SK-N-SH (cell line): ENCODE data around the gene CFAP92. TPM values are rescaled to one million over a fixed set of nuclear protein-coding genes. Genes with fewer than 3 reads are reported as not detected.

Experiments
- CTCF ChIA-PET: fragments of 300-600, 350-600 bp; formaldehyde crosslinking; extraction: SDS; loops from one replicate; lab custom pipeline; 2021; lab: Yijun Ruan, JAX
- POLR2A ChIA-PET: fragments of 350-600 bp; sonication (Branson Sonifier 250); formaldehyde crosslinking; extraction: SDS; loops from one replicate; lab custom pipeline; 2020; ENCODE audit warnings: antibody characterized with exemption, inconsistent platforms; lab: Yijun Ruan, JAX
- DNase-seq: peaks from one replicate; pipeline ENCODE4 v3.0.0; 2012
- H2AFZ ChIP-seq: fragments of 200-600 bp; sonication (generic); 2 replicates; pipeline ENCODE4 v1.8.1; 2016; ENCODE audit warnings: antibody characterized with exemption, mild to moderate bottlenecking, low read depth
- H3F3A ChIP-seq: fragments of 200-600 bp; sonication (generic); replicated peaks from 2 replicates; pipeline ENCODE3; 2016; ENCODE audit warnings: antibody characterized with exemption, mild to moderate bottlenecking; ENCODE audit not compliant: insufficient read depth
- H3K27ac ChIP-seq, 2 experiments: fragments of 200-500 bp in 1 of 2; fragments of 200-600 bp in 1 of 2; sonication (Bioruptor generic) in 1 of 2; sonication (generic), shearing (Covaris generic) in 1 of 2; 2 replicates each; pipeline versions ENCODE4 v1.5.1 to v1.6.1; 2014 to 2016; ENCODE audit warnings: low read depth in 2 of 2, inconsistent platforms in 1 of 2, low read length in 1 of 2, mild to moderate bottlenecking in 1 of 2, mixed read lengths in 1 of 2
- H3K27me3 ChIP-seq: fragments of 200-600 bp; sonication (generic), shearing (Covaris generic); 2 replicates; pipeline ENCODE4 v1.6.1; 2016; ENCODE audit warnings: mixed run types; ENCODE audit not compliant: insufficient read depth
- H3K36me3 ChIP-seq, 2 experiments: fragments of 200-500 bp in 1 of 2; fragments of 200-600 bp in 1 of 2; sonication (Bioruptor generic) in 1 of 2; sonication (generic) in 1 of 2; replicated peaks in 1 of 2; 2 replicates each; pipeline versions ENCODE3 to v1.5.1; 2014 to 2016; ENCODE audit warnings: low read length in 1 of 2, mild to moderate bottlenecking in 1 of 2; ENCODE audit not compliant: insufficient read depth in 2 of 2, control insufficient read depth in 1 of 2
- H3K4me1 ChIP-seq, 2 experiments: fragments of 200-500 bp in 1 of 2; fragments of 200-600 bp in 1 of 2; sonication (Bioruptor generic) in 1 of 2; sonication (generic), shearing (Covaris generic) in 1 of 2; 2 replicates each; pipeline versions ENCODE4 v1.5.1 to v1.6.1; 2014 to 2016; ENCODE audit warnings: low read depth in 1 of 2, low read length in 1 of 2, mixed run types in 1 of 2; ENCODE audit not compliant: insufficient read depth in 2 of 2, control insufficient read depth in 1 of 2
- H3K4me2 ChIP-seq: fragments of 200-600 bp; sonication (generic), shearing (Covaris generic); 2 replicates; pipeline ENCODE4 v1.6.1; 2017; ENCODE audit warnings: mixed run types
- H3K4me3 ChIP-seq, 2 experiments: fragments of 200-500 bp in 1 of 2; fragments of 200-600 bp in 1 of 2; sonication (Bioruptor generic) in 1 of 2; sonication (generic), shearing (Covaris generic) in 1 of 2; 2 replicates each; pipeline versions ENCODE4 v1.5.1 to v1.8.1; 2014 to 2016; ENCODE audit warnings: low read depth in 2 of 2, inconsistent platforms in 1 of 2, low read length in 1 of 2, mild to moderate bottlenecking in 1 of 2, mixed read lengths in 1 of 2, moderate library complexity in 1 of 2
- H3K79me2 ChIP-seq: fragments of 200-600 bp; sonication (generic); 2 replicates; pipeline ENCODE4 v1.8.1; 2017; ENCODE audit warnings: mild to moderate bottlenecking; ENCODE audit not compliant: insufficient read depth
- H3K9ac ChIP-seq: fragments of 200-600 bp; sonication (generic); 2 replicates; pipeline ENCODE4 v1.6.1; 2017; ENCODE audit warnings: mixed run types
- H3K9me2 ChIP-seq: fragments of 200-600 bp; sonication (generic); 2 replicates; pipeline ENCODE4 v1.6.1; 2017; ENCODE audit warnings: mixed run types
- H3K9me3 ChIP-seq: fragments of 200-600 bp; sonication (generic); 2 replicates; pipeline ENCODE4 v1.6.1; 2017; ENCODE audit warnings: mixed run types, mild to moderate bottlenecking, moderate library complexity
- H4K20me1 ChIP-seq: fragments of 200-600 bp; sonication (generic); 2 replicates; pipeline ENCODE4 v1.6.1; 2017; ENCODE audit warnings: mild to moderate bottlenecking, mixed run types; ENCODE audit not compliant: insufficient read depth
- CHD2 ChIP-seq: fragments of 150-350 bp; IDR thresholded peaks from 2 replicates; pipeline ENCODE4 v1.6.1; 2018; ENCODE audit warnings: low read length; ENCODE audit not compliant: partially characterized antibody
- EP300 ChIP-seq, 2 experiments: IDR thresholded peaks; 2 replicates each; pipeline versions ENCODE4 v1.4.0 to v1.6.1; 2012; ENCODE audit warnings: borderline replicate concordance in 1 of 2, low read depth in 1 of 2, low read length in 1 of 2
- EZH2phosphoT487 ChIP-seq: fragments of 200-600 bp; sonication (generic); IDR thresholded peaks from 2 replicates; pipeline ENCODE4 v1.6.1; 2017; ENCODE audit warnings: low read depth, mixed run types, mild to moderate bottlenecking, antibody characterized with exemption, moderate library complexity, borderline replicate concordance
- FOSL2 ChIP-seq: IDR thresholded peaks from 2 replicates; pipeline ENCODE4 v1.4.0; 2012; ENCODE audit warnings: low read depth, mild to moderate bottlenecking, moderate library complexity, borderline replicate concordance
- GABPA ChIP-seq: IDR thresholded peaks from 2 replicates; pipeline ENCODE4 v1.4.0; 2012; ENCODE audit warnings: low read depth, mild to moderate bottlenecking
- MAX ChIP-seq: IDR thresholded peaks from 2 replicates; pipeline ENCODE4 v1.4.0; 2012; ENCODE audit warnings: low read depth
- MEF2A ChIP-seq: IDR thresholded peaks from 2 replicates; pipeline ENCODE4 v1.4.0; 2012; ENCODE audit warnings: low read depth, borderline replicate concordance
- NFIC ChIP-seq: IDR thresholded peaks from 2 replicates; pipeline ENCODE4 v1.4.0; 2012; ENCODE audit warnings: borderline replicate concordance
- RAD21 ChIP-seq: IDR thresholded peaks from 2 replicates; pipeline ENCODE4 v1.6.1; 2012; ENCODE audit warnings: mild to moderate bottlenecking, low read length
- RXRA ChIP-seq: IDR thresholded peaks from 2 replicates; pipeline ENCODE4 v1.4.0; 2012; ENCODE audit warnings: low read depth, mild to moderate bottlenecking, borderline replicate concordance
- SIN3A ChIP-seq: IDR thresholded peaks from 2 replicates; pipeline ENCODE4 v1.6.1; 2012; ENCODE audit warnings: low read depth, mild to moderate bottlenecking, low read length, moderate library complexity, borderline replicate concordance
- TAF1 ChIP-seq: IDR thresholded peaks from 2 replicates; pipeline ENCODE4 v1.6.1; 2012; ENCODE audit warnings: low read depth, mild to moderate bottlenecking, low read length, moderate library complexity, borderline replicate concordance
- TCF12 ChIP-seq: IDR thresholded peaks from 2 replicates; pipeline ENCODE4 v1.4.0; 2012
- TEAD4 ChIP-seq: IDR thresholded peaks from 2 replicates; pipeline ENCODE4 v1.4.0; 2012; ENCODE audit warnings: mild to moderate bottlenecking, borderline replicate concordance; ENCODE audit not compliant: insufficient read depth
- USF1 ChIP-seq: IDR thresholded peaks from 2 replicates; pipeline ENCODE4 v1.4.0; 2012; ENCODE audit warnings: low read depth, borderline replicate concordance
- YY1 ChIP-seq: IDR thresholded peaks from 2 replicates; pipeline ENCODE4 v1.4.0; 2012; ENCODE audit warnings: low read depth, mild to moderate bottlenecking
- WGBS: methylation state at CpG from one replicate; pipeline ENCODE4 v1.1.6; 2017; ENCODE audit warnings: low lambda C conversion rate; 5-methylcytosine and 5-hydroxymethylcytosine counted together
- polyA plus RNA-seq, 3 experiments: library from polyadenylated mRNA; depleted of rRNA; stranded (reverse); fragments of >200 nt; gene quantifications; 2 replicates each; pipeline ENCODE4 v1.2.3, GENCODE V29; 2012
- TF ChIP-seq, protein P1 (sequence below): IDR thresholded peaks from 2 replicates; pipeline ENCODE4; 2012
- TF ChIP-seq, protein P2 (sequence below): fragments of 150-350 bp; IDR thresholded peaks from 2 replicates; pipeline ENCODE4 v1.6.1; 2016; ENCODE audit warnings: mild to moderate bottlenecking, low read depth, low read length

CFAP92 gene
- polyA plus RNA-seq, 1 of the 3 experiments (the other 2 are of a cell fraction) = not detected

GRCh38 chr3:129016356-129016719, 22.5 kb upstream of the CFAP92 start:
- Histone ChIP-seq H3K27ac (no peak overlapping the region; a peak in 1 of 4 replicates), H3K9me3 (no peaks in the 10 kb centered on the region), H3K4me2 (no peak overlapping the region), H2AFZ (no peak overlapping the region), H3K36me3 (no peaks in the 10 kb centered on the region), H3K27me3 (no peaks in the 10 kb centered on the region), H4K20me1 (no peaks in the 10 kb centered on the region), H3K9me2 (no peaks in the 10 kb centered on the region), H3K4me1 (peaks cover 0 to 13% of the 10 kb centered on the region in 2 experiments; a peak in 1 of 4 replicates), H3F3A (no peaks in the 10 kb centered on the region), H3K9ac (no peak overlapping the region), H3K4me3 (no peak overlapping the region), H3K79me2 (no peaks in the 10 kb centered on the region)
- WGBS = 79% methylated on average over 5 of the region's 6 CpGs
- no peak for DNase-seq
- TF ChIP-seq YY1 = no peak
- TF ChIP-seq EP300 (IDR thresholded peaks at IDR 0.05; ENCODE audit: borderline replicate concordance in 1 of 2, low read depth in 1 of 2, low read length in 1 of 2) = no peak
- TF ChIP-seq NFIC = no peak
- TF ChIP-seq TAF1 = no peak
- no peak for TF ChIP-seq FOSL2
- TF ChIP-seq, protein P1, sequence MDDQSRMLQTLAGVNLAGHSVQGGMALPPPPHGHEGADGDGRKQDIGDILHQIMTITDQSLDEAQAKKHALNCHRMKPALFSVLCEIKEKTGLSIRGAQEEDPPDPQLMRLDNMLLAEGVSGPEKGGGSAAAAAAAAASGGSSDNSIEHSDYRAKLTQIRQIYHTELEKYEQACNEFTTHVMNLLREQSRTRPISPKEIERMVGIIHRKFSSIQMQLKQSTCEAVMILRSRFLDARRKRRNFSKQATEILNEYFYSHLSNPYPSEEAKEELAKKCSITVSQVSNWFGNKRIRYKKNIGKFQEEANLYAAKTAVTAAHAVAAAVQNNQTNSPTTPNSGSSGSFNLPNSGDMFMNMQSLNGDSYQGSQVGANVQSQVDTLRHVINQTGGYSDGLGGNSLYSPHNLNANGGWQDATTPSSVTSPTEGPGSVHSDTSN = no peak
- TF ChIP-seq EZH2phosphoT487 = no peak
- TF ChIP-seq RXRA = no peak
- no peak for TF ChIP-seq MAX
- TF ChIP-seq TCF12 = no peak
- TF ChIP-seq USF1 = no peak
- TF ChIP-seq, protein P2, sequence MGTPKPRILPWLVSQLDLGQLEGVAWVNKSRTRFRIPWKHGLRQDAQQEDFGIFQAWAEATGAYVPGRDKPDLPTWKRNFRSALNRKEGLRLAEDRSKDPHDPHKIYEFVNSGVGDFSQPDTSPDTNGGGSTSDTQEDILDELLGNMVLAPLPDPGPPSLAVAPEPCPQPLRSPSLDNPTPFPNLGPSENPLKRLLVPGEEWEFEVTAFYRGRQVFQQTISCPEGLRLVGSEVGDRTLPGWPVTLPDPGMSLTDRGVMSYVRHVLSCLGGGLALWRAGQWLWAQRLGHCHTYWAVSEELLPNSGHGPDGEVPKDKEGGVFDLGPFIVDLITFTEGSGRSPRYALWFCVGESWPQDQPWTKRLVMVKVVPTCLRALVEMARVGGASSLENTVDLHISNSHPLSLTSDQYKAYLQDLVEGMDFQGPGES = no peak
- TF ChIP-seq SIN3A = no peak
- no peak for TF ChIP-seq TEAD4
- TF ChIP-seq CHD2 = no peak
- TF ChIP-seq RAD21 = no peak
- no peak for TF ChIP-seq GABPA
- TF ChIP-seq MEF2A = no peak
- ChIA-PET CTCF (interaction anchor here (1.0 to 7.3 kb wide), 5 partner anchors 10 to 49 kb away, joined by 3 to 46 read pairs (median 9); no protein-coding TSS in a partner anchor), POLR2A (no interaction called here)
